HG03565 (cell line): Measurements from ENCODE around the gene IFT122.
A peak's percentile ranks its signal among the peaks of the same experiment; 100 is the strongest.

Experiments used
- ATAC-seq: cut with Tn5 transposase; IDR thresholded peaks from one replicate; pipeline ENCODE4 v1.9.1; 2021; ENCODE audit warnings: mild to moderate bottlenecking, moderate library complexity; ENCODE audit not compliant: unreplicated experiment

The IFT122 gene

GRCh38 chr3:129415830-129416229 lies 24.2 kb upstream of the IFT122 start:
- no peak for ATAC-seq

- no peak for ATAC-seq
These were observed 23.6 kb upstream of the IFT122 start for GRCh38 chr3:129416415-129416814.

- no peak for ATAC-seq
These were observed 22.7 kb upstream of the IFT122 start for GRCh38 chr3:129417326-129417725.

GRCh38 chr3:129418041-129418973 lies 21.7 kb upstream of the IFT122 start:
- ATAC-seq, result no peak

GRCh38 chr3:129419476-129419875 lies 20.5 kb upstream of the IFT122 start:
- ATAC-seq, result no peak

- ATAC-seq, result no peak
These were observed 18.7 kb upstream of the IFT122 start for GRCh38 chr3:129421236-129421883.

GRCh38 chr3:129421988-129422745 lies 17.9 kb upstream of the IFT122 start:
- ATAC-seq, result no peak

- no peak for ATAC-seq
These were observed 17.1 kb upstream of the IFT122 start for GRCh38 chr3:129422897-129423296.

- peak; percentile 56 for ATAC-seq
These were observed 15.7 kb upstream of the IFT122 start for GRCh38 chr3:129424185-129424841.

GRCh38 chr3:129425213-129425612 lies 14.8 kb upstream of the IFT122 start:
- no peak for ATAC-seq

- no peak for ATAC-seq
These were observed 14.4 kb upstream of the IFT122 start for GRCh38 chr3:129425619-129426018.

GRCh38 chr3:129428007-129428375 lies 12.0 kb upstream of the IFT122 start:
- no peak for ATAC-seq

GRCh38 chr3:129428376-129429079 lies 11.5 kb upstream of the IFT122 start, which contains the start of gene EFCAB12:
Gene EFCAB12, minus strand, starts transcription at chr3:129428636. Its CDS starts 148 bp downstream, at chr3:129428488.
- peak; percentile 82 for ATAC-seq

GRCh38 chr3:129429080-129429451 lies 11.0 kb upstream of the IFT122 start:
- no peak for ATAC-seq

- no peak for ATAC-seq
These were observed 10.4 kb upstream of the IFT122 start for GRCh38 chr3:129429602-129430001.

GRCh38 chr3:129432036-129432435 lies 8.0 kb upstream of the IFT122 start:
- ATAC-seq, result no peak

GRCh38 chr3:129432671-129433070 lies 7.4 kb upstream of the IFT122 start:
- ATAC-seq, result no peak

- ATAC-seq, result no peak
These were observed 6.5 kb upstream of the IFT122 start for GRCh38 chr3:129433565-129433964.

- no peak for ATAC-seq
These were observed 5.9 kb upstream of the IFT122 start for GRCh38 chr3:129434140-129434539.

GRCh38 chr3:129435367-129435766 lies 4.7 kb upstream of the IFT122 start:
- ATAC-seq, result no peak
